GM23338 (cell line): ENCODE measurements around the gene GPR158. TPM values are rescaled to one million over a fixed set of nuclear protein-coding genes. Genes with fewer than 3 reads are reported as not detected.

Experiments used
- ATAC-seq: fragments of 200-7000 bp; cut with Tn5 transposase; 3 replicates; pipeline ENCODE4 v1.9.1; 2020
- DNase-seq: peaks from one replicate; pipeline ENCODE4 v3.0.0-alpha.2; 2015; ENCODE audit warnings: low spot score
- H2AFZ ChIP-seq: fragments of 200-600 bp; sonication (generic); 2 replicates; pipeline ENCODE4 v1.8.0; 2016; ENCODE audit warnings: antibody characterized with exemption, mild to moderate bottlenecking, moderate library complexity
- H3F3A ChIP-seq: fragments of 200-600 bp; sonication (generic); replicated peaks from 2 replicates; pipeline ENCODE4 v1.8.0; 2017; ENCODE audit warnings: antibody characterized with exemption, mixed run types, low read depth
- H3K27ac ChIP-seq: fragments of 200-600 bp; sonication (generic); 2 replicates; pipeline ENCODE4 v1.6.1; 2016; ENCODE audit warnings: low read depth
- H3K27me3 ChIP-seq: fragments of 200-600 bp; sonication (generic); 2 replicates; pipeline ENCODE4 v1.8.0; 2016; ENCODE audit warnings: mild to moderate bottlenecking, mixed run types, moderate library complexity; ENCODE audit not compliant: insufficient read depth
- H3K36me3 ChIP-seq: fragments of 200-600 bp; sonication (generic); 2 replicates; pipeline ENCODE4 v1.8.0; 2016; ENCODE audit warnings: mild to moderate bottlenecking; ENCODE audit not compliant: insufficient read depth
- H3K4me1 ChIP-seq: fragments of 200-600 bp; sonication (generic); 2 replicates; pipeline ENCODE4 v1.8.0; 2016; ENCODE audit warnings: mild to moderate bottlenecking, moderate library complexity; ENCODE audit not compliant: insufficient read depth
- H3K4me2 ChIP-seq: fragments of 200-600 bp; sonication (generic); 2 replicates; pipeline ENCODE4 v1.7.1; 2017; ENCODE audit warnings: mixed run types
- H3K4me3 ChIP-seq: fragments of 200-600 bp; sonication (generic); 2 replicates; pipeline ENCODE4 v1.6.1; 2016; ENCODE audit warnings: mixed run types
- H3K79me2 ChIP-seq: fragments of 200-600 bp; sonication (generic); replicated peaks from 2 replicates; pipeline ENCODE4 v1.8.0; 2017; ENCODE audit warnings: mild to moderate bottlenecking; ENCODE audit not compliant: insufficient read depth
- H3K9me2 ChIP-seq: fragments of 200-600 bp; sonication (generic); 2 replicates; pipeline ENCODE4 v1.8.0; 2017; ENCODE audit not compliant: insufficient read depth
- H4K20me1 ChIP-seq: fragments of 200-600 bp; sonication (generic); replicated peaks from 2 replicates; pipeline ENCODE4 v1.8.0; 2017; ENCODE audit warnings: mild to moderate bottlenecking; ENCODE audit not compliant: insufficient read depth
- H3K27ac Mint-ChIP-seq: 2 replicates; pipeline ENCODE4 v1.8.0; 2020; ENCODE audit warnings: inconsistent platforms, mild to moderate bottlenecking, moderate library complexity, mixed read lengths
- H3K27me3 Mint-ChIP-seq: 3 replicates; pipeline ENCODE4 v1.8.0; 2022; ENCODE audit warnings: low read depth, mild to moderate bottlenecking, moderate library complexity, mixed read lengths, inconsistent platforms; ENCODE audit not compliant: insufficient read depth, poor library complexity
- H3K36me3 Mint-ChIP-seq: 3 replicates; pipeline ENCODE4 v1.8.0; 2021; ENCODE audit warnings: low read depth, mild to moderate bottlenecking, inconsistent platforms, moderate library complexity, mixed read lengths
- H3K4me1 Mint-ChIP-seq: 3 replicates; pipeline ENCODE4 v1.8.0; 2020; ENCODE audit warnings: mild to moderate bottlenecking, inconsistent platforms, mixed read lengths
- H3K4me3 Mint-ChIP-seq: 3 replicates; pipeline ENCODE4 v1.8.0; 2021; ENCODE audit warnings: moderate library complexity, mild to moderate bottlenecking, inconsistent platforms, mixed read lengths
- H3K9me3 Mint-ChIP-seq: 3 replicates; pipeline ENCODE4 v1.8.0; 2020; ENCODE audit warnings: moderate library complexity, mild to moderate bottlenecking, inconsistent platforms, mixed read lengths
- CREB1 ChIP-seq: fragments of 250-450 bp; sonication (Bioruptor Pico); IDR thresholded peaks from 2 replicates; pipeline ENCODE4 v1.5.0; 2020; ENCODE audit warnings: low read depth, mild to moderate bottlenecking, moderate library complexity
- EZH2 ChIP-seq: fragments of 200-600 bp; sonication (generic); IDR thresholded peaks from one replicate; pipeline ENCODE4 v1.8.0; 2017; ENCODE audit warnings: antibody characterized with exemption, mild to moderate bottlenecking, low read depth; ENCODE audit not compliant: unreplicated experiment
- EZH2phosphoT487 ChIP-seq: fragments of 200-600 bp; sonication (generic); IDR thresholded peaks from one replicate; pipeline ENCODE4 v1.8.1; 2018; ENCODE audit warnings: antibody characterized with exemption; ENCODE audit not compliant: unreplicated experiment
- JUNB ChIP-seq: IDR thresholded peaks from one replicate; pipeline ENCODE4 v1.6.1; 2016; ENCODE audit warnings: antibody characterized with exemption; ENCODE audit not compliant: unreplicated experiment
- NANOG ChIP-seq: IDR thresholded peaks from 2 replicates; pipeline ENCODE4 v1.6.1; 2016; ENCODE audit warnings: antibody characterized with exemption, borderline replicate concordance
- ZNF114 ChIP-seq: fragments of 250-450 bp; sonication (Bioruptor Pico); IDR thresholded peaks from 2 replicates; pipeline ENCODE4 v1.5.0; 2020; ENCODE audit warnings: mild to moderate bottlenecking, moderate library complexity
- ZNF331 ChIP-seq: fragments of 250-450 bp; sonication (Bioruptor Pico); IDR thresholded peaks from 2 replicates; pipeline ENCODE4 v1.5.0; 2020; ENCODE audit warnings: low read depth, mild to moderate bottlenecking, moderate library complexity
- polyA plus RNA-seq: library from polyadenylated mRNA; unstranded; fragments of >200 nt; fragmentation: Nextera tagmentation; extraction: Ambion mirVana; gene quantifications from 2 replicates; pipeline ENCODE4 v1.2.1, GENCODE V29; 2016
- total RNA-seq: library from RNA; depleted of rRNA; stranded (reverse); fragments of >200 nt; shearing (Covaris generic); gene quantifications from 2 replicates; pipeline ENCODE4 v1.2.3, GENCODE V29; 2014
- TF ChIP-seq, protein P1 (sequence below): IDR thresholded peaks from 2 replicates; pipeline ENCODE4 v1.6.1; 2016; ENCODE audit warnings: antibody characterized with exemption
- TF ChIP-seq, protein P2 (sequence below), 2 experiments: fragments of 200-600 bp in 1 of 2; sonication (generic) in 1 of 2; conservative IDR thresholded peaks; 2 replicates each; pipeline versions ENCODE4 v1.5.1 to v1.6.1; 2016 to 2017; ENCODE audit warnings: antibody characterized with exemption in 2 of 2, low read depth in 2 of 2, mild to moderate bottlenecking in 2 of 2, moderate library complexity in 1 of 2
- TF ChIP-seq, protein P3 (sequence below): IDR thresholded peaks from one replicate; pipeline ENCODE4 v1.6.1; 2018; ENCODE audit warnings: antibody characterized with exemption; ENCODE audit not compliant: unreplicated experiment

Gene GPR158
- total and polyA plus RNA-seq, 2 experiments from 2014 or later: 0.13 to 1.5 TPM

DNA sequence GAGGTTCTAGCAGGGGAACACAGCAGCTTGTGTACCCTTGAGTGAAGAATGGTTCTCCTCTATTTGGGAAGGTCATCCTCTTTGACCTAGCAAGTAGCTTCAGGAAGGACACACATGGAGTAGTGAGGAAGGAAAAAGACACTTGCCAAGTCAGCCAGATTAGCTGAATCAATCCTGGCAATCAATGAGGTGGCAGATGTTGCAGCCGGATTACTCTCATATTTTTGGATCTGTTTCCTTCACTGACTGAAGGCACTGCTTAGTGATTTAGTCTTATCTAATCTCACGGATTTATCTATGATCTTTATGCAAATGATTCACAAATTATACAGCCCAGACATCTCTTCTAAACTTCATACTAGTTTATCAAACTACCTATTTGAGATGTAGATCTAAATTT, 218.8 kb downstream of the GPR158 start (continued):
- TF ChIP-seq, protein P1, sequence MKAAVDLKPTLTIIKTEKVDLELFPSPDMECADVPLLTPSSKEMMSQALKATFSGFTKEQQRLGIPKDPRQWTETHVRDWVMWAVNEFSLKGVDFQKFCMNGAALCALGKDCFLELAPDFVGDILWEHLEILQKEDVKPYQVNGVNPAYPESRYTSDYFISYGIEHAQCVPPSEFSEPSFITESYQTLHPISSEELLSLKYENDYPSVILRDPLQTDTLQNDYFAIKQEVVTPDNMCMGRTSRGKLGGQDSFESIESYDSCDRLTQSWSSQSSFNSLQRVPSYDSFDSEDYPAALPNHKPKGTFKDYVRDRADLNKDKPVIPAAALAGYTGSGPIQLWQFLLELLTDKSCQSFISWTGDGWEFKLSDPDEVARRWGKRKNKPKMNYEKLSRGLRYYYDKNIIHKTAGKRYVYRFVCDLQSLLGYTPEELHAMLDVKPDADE: no peak
- no peak for TF ChIP-seq EZH2
- TF ChIP-seq NANOG: no peak
- no peak for TF ChIP-seq CREB1 (CRISPR knock-in tag)
- TF ChIP-seq, protein P2, sequence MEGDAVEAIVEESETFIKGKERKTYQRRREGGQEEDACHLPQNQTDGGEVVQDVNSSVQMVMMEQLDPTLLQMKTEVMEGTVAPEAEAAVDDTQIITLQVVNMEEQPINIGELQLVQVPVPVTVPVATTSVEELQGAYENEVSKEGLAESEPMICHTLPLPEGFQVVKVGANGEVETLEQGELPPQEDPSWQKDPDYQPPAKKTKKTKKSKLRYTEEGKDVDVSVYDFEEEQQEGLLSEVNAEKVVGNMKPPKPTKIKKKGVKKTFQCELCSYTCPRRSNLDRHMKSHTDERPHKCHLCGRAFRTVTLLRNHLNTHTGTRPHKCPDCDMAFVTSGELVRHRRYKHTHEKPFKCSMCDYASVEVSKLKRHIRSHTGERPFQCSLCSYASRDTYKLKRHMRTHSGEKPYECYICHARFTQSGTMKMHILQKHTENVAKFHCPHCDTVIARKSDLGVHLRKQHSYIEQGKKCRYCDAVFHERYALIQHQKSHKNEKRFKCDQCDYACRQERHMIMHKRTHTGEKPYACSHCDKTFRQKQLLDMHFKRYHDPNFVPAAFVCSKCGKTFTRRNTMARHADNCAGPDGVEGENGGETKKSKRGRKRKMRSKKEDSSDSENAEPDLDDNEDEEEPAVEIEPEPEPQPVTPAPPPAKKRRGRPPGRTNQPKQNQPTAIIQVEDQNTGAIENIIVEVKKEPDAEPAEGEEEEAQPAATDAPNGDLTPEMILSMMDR (conservative IDR thresholded peaks at IDR 0.05; ENCODE audit: low read depth in 2 of 2): no peak
- TF ChIP-seq, protein P3, sequence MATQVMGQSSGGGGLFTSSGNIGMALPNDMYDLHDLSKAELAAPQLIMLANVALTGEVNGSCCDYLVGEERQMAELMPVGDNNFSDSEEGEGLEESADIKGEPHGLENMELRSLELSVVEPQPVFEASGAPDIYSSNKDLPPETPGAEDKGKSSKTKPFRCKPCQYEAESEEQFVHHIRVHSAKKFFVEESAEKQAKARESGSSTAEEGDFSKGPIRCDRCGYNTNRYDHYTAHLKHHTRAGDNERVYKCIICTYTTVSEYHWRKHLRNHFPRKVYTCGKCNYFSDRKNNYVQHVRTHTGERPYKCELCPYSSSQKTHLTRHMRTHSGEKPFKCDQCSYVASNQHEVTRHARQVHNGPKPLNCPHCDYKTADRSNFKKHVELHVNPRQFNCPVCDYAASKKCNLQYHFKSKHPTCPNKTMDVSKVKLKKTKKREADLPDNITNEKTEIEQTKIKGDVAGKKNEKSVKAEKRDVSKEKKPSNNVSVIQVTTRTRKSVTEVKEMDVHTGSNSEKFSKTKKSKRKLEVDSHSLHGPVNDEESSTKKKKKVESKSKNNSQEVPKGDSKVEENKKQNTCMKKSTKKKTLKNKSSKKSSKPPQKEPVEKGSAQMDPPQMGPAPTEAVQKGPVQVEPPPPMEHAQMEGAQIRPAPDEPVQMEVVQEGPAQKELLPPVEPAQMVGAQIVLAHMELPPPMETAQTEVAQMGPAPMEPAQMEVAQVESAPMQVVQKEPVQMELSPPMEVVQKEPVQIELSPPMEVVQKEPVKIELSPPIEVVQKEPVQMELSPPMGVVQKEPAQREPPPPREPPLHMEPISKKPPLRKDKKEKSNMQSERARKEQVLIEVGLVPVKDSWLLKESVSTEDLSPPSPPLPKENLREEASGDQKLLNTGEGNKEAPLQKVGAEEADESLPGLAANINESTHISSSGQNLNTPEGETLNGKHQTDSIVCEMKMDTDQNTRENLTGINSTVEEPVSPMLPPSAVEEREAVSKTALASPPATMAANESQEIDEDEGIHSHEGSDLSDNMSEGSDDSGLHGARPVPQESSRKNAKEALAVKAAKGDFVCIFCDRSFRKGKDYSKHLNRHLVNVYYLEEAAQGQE: no peak
- no peak for TF ChIP-seq EZH2phosphoT487

DNA sequence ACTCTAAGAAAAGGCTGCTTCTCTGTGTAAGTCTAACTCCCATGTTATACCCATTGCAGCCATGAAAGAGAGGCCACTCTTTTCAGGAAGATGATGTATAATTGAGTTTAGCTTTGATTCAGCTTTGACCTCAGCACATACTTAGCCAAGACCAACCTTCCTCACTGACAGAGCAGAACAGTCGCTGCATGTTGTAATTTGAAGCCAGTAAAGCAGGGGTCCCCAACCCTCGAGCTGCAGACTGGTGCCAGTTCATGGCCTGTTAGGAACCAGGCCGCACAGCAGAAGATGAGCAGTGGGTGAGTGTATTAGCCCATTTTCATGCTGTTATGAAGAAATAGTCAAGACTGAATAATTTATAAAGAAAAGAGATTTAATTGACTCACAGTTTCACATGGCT, 223.9 kb downstream of the GPR158 start:
- Mint-ChIP-seq H3K27me3 (no peaks in the 10 kb centered on the region), H3K36me3 (no peaks in the 10 kb centered on the region), H3K4me1 (peaks cover 3% of the 10 kb centered on the region; the same call in 2 of the 3 replicates), H3K4me3 (no peak overlapping the region), H3K9me3 (no peaks in the 10 kb centered on the region), H3K27ac (no peak overlapping the region)
- Histone ChIP-seq H3K27ac (no peak overlapping the region), H2AFZ (no peak overlapping the region), H3K79me2 (no peaks in the 10 kb centered on the region), H3K4me3 (no peak overlapping the region), H3F3A (no peaks in the 10 kb centered on the region), H3K9me2 (no peaks in the 10 kb centered on the region), H3K4me2 (no peak overlapping the region), H4K20me1 (no peaks in the 10 kb centered on the region), H3K27me3 (no peaks in the 10 kb centered on the region), H3K36me3 (no peaks in the 10 kb centered on the region), H3K4me1 (no peaks in the 10 kb centered on the region)
- no peak for TF ChIP-seq JUNB
- TF ChIP-seq, protein P3: no peak
- TF ChIP-seq, protein P1: no peak
- no peak for TF ChIP-seq CREB1 (CRISPR knock-in tag)
- TF ChIP-seq EZH2phosphoT487: no peak
- TF ChIP-seq ZNF331: no peak
- no peak for TF ChIP-seq NANOG
- no peak for TF ChIP-seq ZNF114
- TF ChIP-seq, protein P2 (conservative IDR thresholded peaks at IDR 0.05; ENCODE audit: low read depth in 2 of 2): no peak
- peak; percentile 5 for DNase-seq
- peak; percentile 56; the same call in 2 of the 3 replicates for ATAC-seq
